ENCODE measurements around the gene DOCK6.
A peak's percentile ranks its signal among the peaks of the same experiment; 100 is the strongest.
"Not testable (repeated sequence)": the region's sequence is repeated elsewhere in the genome, so short reads cannot be mapped to it uniquely, and the experiment has no call there.

DOCK6 gene

DNA sequence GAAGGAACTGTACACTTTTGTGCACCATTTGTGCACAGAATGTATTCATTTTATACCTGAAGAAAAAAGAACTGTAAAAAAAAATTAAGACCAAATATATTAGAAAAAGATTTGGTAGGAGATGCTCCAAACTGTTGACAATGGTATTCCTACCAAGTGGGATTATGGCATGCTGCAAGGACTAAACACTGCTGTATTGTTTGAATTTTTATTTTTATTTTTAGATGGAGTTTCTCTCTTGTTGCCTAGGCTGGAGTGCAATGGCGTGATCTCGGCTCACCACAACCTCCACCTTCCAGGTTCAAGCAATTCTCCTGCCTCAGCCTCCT lies 101.9 kb downstream of the DOCK6 start:
- H3K9ac ChIP-seq (ENCODE audit: low read length); H3K27me3 ChIP-seq (ENCODE audit: control insufficient read depth in 1 of 2, insufficient read depth in 2 of 2, low read length in 2 of 2); H3K9me3 ChIP-seq (ENCODE audit: low read length); H3K4me3 ChIP-seq (ENCODE audit: low read depth in 1 of 2, low read length in 2 of 2); H3K36me3 ChIP-seq (ENCODE audit: insufficient read depth, low read length): not testable (repeated sequence)
- peak overlapping the region; percentile 66 for H3K27ac ChIP-seq (ENCODE audit: low read depth, low read length)
- H3K4me1 ChIP-seq (ENCODE audit: insufficient read depth, low read length), result peaks cover 57% of the 10 kb centered on the region

DNA sequence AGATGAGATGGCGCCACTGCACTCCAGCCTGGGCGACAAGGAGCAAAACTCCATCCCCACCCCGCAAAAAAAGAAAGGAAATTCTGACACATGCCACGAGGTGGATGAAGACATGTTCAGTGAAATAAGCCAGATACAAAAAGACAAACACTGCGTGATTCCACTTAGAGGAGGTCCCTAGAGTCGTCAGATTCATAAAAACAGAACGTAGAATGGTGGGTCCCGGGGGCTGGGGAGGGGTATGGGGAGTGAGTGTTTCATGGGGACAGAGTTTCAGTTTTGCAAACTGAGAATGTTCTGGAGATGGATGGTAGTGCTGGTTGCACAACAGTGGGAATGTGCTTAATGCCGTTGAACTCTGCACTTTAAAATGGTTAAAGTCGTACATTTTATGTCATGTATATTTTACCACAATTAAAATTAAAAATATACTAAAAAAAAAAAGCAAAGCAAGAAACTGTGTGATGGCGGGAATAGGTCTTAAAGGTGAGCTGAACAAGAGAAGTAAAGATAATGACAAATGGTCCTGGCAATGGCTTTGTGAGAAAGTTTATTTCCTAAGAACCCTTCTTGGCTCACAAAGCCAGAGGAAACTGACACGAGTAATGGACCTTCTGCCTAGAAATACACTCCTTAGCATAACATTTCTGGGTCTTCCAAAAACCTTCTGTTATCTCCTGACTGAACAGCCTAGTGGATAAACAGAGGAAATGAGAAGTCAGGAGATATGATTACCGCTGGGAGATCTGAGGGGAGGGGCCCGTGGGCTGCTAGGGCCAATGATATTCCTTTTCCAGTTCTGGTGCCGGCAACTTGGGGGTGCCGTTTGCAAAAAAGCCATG lies 102.5 kb downstream of the DOCK6 start:
- Histone ChIP-seq H3K4me1 (ENCODE audit: insufficient read depth, low read length) (peaks cover 56% of the 10 kb centered on the region), H3K36me3 (ENCODE audit: insufficient read depth, low read length) (peaks cover 8% of the 10 kb centered on the region), H3K9me3 (ENCODE audit: low read length) (no peaks in the 10 kb centered on the region), H3K27ac (ENCODE audit: low read depth, low read length) (peak overlapping the region; percentile 66), H3K9ac (ENCODE audit: low read length) (no peak overlapping the region), H3K27me3 (ENCODE audit: control insufficient read depth in 1 of 2, insufficient read depth in 2 of 2, low read length in 2 of 2) (no peaks in the 10 kb centered on the region), H3K4me3 (ENCODE audit: low read depth in 1 of 2, low read length in 2 of 2) (no peak overlapping the region)

- Histone ChIP-seq H3K27ac (ENCODE audit: low read depth, low read length) (peak within 1 kb of the TSS; percentile 35), H3K27me3 (ENCODE audit: control insufficient read depth in 1 of 2, insufficient read depth in 2 of 2, low read length in 2 of 2) (no peaks in the 10 kb centered on the region), H3K4me3 (ENCODE audit: low read depth in 1 of 2, low read length in 2 of 2) (peak within 1 kb of the TSS; percentile 39 to 62), H3K4me1 (ENCODE audit: insufficient read depth, low read length) (peaks cover 51% of the 10 kb centered on the region), H3K36me3 (ENCODE audit: insufficient read depth, low read length) (no peaks in the 10 kb centered on the region), H3K9ac (ENCODE audit: low read length) (no peak within 1 kb of the TSS), H3K9me3 (ENCODE audit: low read length) (no peaks in the 10 kb centered on the region)
Observed at GRCh38 chr19:11155373-11156120, 106.8 kb downstream of the DOCK6 start, which contains the start of gene SPC24. Gene SPC24 (minus strand): TSS chr19:11155782. CDS start chr19:11155776, 6 bp downstream.

DNA sequence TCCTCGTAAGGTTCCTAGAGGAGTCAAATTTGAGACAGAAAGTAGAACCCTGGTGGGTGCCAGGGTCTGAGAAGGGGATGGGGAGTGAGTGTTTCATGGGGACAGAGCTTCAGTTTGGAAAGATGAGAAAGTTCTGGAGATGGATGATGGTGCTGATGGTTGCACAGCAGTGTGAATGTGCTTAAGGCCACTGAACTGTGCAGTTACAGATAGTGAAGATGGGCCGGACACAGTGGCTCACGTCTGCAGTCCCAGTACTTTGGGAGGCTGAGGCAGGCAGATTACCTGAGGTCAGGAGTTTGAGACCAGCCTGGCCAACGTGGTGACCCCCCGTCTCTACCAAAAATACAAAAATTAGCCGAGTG lies 107.7 kb downstream of the DOCK6 start:
- H3K36me3 ChIP-seq (ENCODE audit: insufficient read depth, low read length), result no peaks in the 10 kb centered on the region
- no peaks in the 10 kb centered on the region for H3K27me3 ChIP-seq (ENCODE audit: control insufficient read depth in 1 of 2, insufficient read depth in 2 of 2, low read length in 2 of 2)
- H3K27ac ChIP-seq (ENCODE audit: low read depth, low read length), result no peak overlapping the region
- H3K4me1 ChIP-seq (ENCODE audit: insufficient read depth, low read length), result peaks cover 46% of the 10 kb centered on the region
- H3K9ac ChIP-seq (ENCODE audit: low read length), result no peak overlapping the region
- no peak overlapping the region for H3K4me3 ChIP-seq (ENCODE audit: low read depth in 1 of 2, low read length in 2 of 2)
- no peaks in the 10 kb centered on the region for H3K9me3 ChIP-seq (ENCODE audit: low read length)

GRCh38 chr19:11152318-11153062 lies 109.8 kb downstream of the DOCK6 start:
- Histone ChIP-seq H3K4me1 (ENCODE audit: insufficient read depth, low read length) (peaks cover 30% of the 10 kb centered on the region), H3K4me3 (ENCODE audit: low read depth in 1 of 2, low read length in 2 of 2) (no peak overlapping the region), H3K36me3 (ENCODE audit: insufficient read depth, low read length) (no peaks in the 10 kb centered on the region), H3K27me3 (ENCODE audit: control insufficient read depth in 1 of 2, insufficient read depth in 2 of 2, low read length in 2 of 2) (no peaks in the 10 kb centered on the region), H3K27ac (ENCODE audit: low read depth, low read length) (peak overlapping the region; percentile 90), H3K9ac (ENCODE audit: low read length) (peak overlapping the region; percentile 7), H3K9me3 (ENCODE audit: low read length) (no peaks in the 10 kb centered on the region)

GRCh38 chr19:11151181-11151580 lies 111.1 kb downstream of the DOCK6 start:
- H3K27ac ChIP-seq (ENCODE audit: low read depth, low read length), result peak overlapping the region; percentile 51
- peaks cover 25% of the 10 kb centered on the region for H3K4me1 ChIP-seq (ENCODE audit: insufficient read depth, low read length)
- H3K27me3 ChIP-seq (ENCODE audit: control insufficient read depth in 1 of 2, insufficient read depth in 2 of 2, low read length in 2 of 2), result no peaks in the 10 kb centered on the region
- H3K9me3 ChIP-seq (ENCODE audit: low read length), result no peaks in the 10 kb centered on the region
- H3K9ac ChIP-seq (ENCODE audit: low read length), result no peak overlapping the region
- H3K4me3 ChIP-seq (ENCODE audit: low read depth in 1 of 2, low read length in 2 of 2), result no peak overlapping the region
- H3K36me3 ChIP-seq (ENCODE audit: insufficient read depth, low read length), result no peaks in the 10 kb centered on the region

Data from muscle layer of colon (tissue), 2 donors.